Fibroblast of mammary gland (primary cell): ENCODE results near the gene NETO2.
"Not testable (repeated sequence)": the region's sequence is repeated elsewhere in the genome, so short reads cannot be mapped to it uniquely, and the experiment has no call there.

Experiments used
- DNase-seq: peaks from one replicate; pipeline ENCODE4 v3.0.0-alpha.2; 2010; ENCODE audit warnings: low read depth
- H3K4me3 ChIP-seq: 2 replicates; pipeline ENCODE4 v1.5.1; 2011; ENCODE audit warnings: low read depth, mild to moderate bottlenecking, low read length, moderate library complexity; ENCODE audit not compliant: control insufficient read depth
- TF ChIP-seq, protein P1 (sequence below): conservative IDR thresholded peaks from 2 replicates; pipeline ENCODE4 v1.5.1; 2011; ENCODE audit warnings: low read depth, low read length, inconsistent platforms; ENCODE audit not compliant: control insufficient read depth, insufficient read depth

The NETO2 gene

DNA sequence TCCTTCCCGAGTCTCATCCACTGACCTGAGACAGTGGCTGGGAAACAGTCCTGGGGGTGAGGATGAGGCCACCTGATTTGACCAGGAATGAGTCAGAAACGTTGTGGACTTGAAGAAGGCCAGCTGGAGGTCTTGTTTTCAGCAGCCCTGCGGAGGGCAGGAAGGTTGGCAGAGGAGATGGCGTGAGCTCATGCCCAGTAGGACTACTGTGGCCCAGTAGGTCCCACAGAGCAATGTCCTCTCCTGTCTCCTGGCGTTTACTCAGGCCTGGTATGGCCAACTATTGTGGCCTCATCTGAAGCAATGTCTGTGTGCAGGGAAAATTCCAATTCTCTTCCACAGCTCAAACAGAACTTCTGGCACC lies 86.1 kb downstream of the NETO2 start:
- H3K4me3 ChIP-seq, result no peak overlapping the region
- no peak for DNase-seq
- TF ChIP-seq, protein P1, sequence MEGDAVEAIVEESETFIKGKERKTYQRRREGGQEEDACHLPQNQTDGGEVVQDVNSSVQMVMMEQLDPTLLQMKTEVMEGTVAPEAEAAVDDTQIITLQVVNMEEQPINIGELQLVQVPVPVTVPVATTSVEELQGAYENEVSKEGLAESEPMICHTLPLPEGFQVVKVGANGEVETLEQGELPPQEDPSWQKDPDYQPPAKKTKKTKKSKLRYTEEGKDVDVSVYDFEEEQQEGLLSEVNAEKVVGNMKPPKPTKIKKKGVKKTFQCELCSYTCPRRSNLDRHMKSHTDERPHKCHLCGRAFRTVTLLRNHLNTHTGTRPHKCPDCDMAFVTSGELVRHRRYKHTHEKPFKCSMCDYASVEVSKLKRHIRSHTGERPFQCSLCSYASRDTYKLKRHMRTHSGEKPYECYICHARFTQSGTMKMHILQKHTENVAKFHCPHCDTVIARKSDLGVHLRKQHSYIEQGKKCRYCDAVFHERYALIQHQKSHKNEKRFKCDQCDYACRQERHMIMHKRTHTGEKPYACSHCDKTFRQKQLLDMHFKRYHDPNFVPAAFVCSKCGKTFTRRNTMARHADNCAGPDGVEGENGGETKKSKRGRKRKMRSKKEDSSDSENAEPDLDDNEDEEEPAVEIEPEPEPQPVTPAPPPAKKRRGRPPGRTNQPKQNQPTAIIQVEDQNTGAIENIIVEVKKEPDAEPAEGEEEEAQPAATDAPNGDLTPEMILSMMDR, result no peak

DNA sequence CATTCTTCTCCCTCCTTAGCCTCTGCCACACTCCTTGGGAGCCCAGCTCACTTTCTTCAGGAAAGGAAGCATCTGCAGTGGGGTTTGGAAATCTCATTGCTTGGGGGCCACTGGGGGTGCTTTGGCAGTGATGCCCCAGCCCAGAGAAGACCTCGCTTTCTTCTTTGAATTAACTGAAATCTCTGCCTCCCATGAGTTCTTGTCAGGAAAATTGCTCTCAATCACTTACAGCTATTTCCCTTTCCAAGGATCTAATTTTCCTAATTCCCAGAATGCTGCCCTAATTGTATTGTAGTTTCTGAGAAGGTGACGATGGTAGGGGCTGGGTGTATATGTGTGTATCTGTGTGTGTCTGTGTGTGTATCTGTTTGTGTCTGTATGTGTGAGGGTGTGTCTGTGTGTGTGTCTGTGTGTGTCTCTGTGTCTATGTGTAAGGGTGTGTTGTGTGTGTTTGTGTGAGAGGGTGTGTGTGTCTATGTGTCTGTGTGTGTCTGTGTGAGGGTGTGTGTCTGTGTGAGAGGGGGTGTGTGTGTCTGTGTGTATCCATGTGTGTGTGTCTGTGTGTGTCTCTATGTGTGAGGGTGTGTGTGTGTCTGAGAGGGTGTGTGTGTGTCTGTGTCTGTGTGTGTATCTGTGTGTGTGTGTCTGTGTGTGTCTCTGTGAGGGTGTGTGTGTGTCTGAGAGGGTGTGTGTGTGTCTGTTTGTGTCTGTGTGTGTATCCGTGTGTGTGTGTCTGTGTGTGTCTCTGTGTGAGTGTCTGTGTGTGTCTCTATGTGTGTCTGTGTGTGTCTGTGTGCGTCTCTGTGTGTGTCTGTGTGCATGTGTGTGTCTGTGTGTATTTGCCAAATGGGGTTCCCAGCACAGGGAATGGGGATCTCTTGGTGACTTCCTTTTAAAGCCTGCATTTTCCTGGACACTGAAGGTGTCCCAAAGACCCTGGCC lies 86.8 kb downstream of the NETO2 start:
- TF ChIP-seq, protein P1, result no peak
- H3K4me3 ChIP-seq, result no peak overlapping the region
- DNase-seq, result no peak

DNA sequence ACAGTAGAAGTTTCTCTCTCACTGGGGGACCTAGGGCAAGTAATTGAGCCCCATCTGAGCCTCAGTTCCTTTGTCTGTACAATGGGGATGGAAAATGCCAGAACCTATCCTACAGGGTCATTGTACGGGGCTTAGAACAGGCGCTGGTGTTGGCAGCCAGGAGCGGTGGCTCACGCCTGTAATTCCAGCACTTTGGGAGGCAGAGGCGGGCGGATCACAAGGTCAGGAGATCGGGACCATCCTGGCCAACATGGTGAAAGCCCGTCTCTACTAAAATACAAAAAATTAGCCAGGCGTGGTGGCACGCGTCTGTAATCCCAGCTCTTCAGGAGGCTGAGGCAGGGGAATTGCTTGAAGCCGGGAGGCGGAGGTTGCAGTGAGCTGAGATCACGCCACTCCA lies 87.7 kb downstream of the NETO2 start:
- not testable (repeated sequence) for H3K4me3 ChIP-seq, DNase-seq

DNA sequence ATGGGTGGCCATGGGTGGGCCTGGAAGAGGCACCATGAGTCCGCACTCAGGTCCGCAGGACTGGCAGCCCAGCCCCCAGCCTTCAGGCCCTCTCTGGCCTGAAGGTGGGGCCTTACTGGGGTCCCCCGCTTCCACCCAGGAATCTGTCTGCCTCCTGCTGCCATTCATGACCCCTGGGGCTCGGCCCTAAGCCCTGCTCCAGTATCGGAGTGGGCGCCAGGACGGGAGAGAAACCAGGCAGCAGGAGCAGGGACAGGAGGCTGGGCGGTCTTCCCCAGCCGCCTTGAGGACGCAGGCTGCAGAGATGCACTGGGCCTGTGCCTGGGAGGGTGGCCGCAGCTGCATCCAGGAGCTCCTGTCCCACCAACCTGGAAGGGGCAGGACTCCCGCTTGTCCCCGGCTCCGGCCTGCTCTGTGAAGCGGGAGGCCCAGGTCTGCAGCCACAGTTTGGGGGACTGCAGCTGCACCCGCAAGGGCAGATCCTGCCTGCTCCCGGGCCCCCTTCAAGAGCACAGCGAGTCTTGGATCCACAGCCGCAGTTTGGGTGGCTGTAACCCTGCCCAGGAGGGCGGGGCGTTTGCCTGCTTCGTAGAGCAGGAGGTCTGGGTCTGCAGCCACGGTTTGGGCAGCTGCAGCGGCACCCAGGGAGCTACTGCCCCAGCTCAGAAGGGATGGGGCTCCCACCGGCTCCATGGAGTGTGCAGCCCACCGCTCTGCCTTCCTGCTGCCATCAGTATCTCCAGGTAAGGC lies 88.4 kb downstream of the NETO2 start:
- TF ChIP-seq, protein P1, result no peak
- no peak overlapping the region for H3K4me3 ChIP-seq
- no peak for DNase-seq

DNA sequence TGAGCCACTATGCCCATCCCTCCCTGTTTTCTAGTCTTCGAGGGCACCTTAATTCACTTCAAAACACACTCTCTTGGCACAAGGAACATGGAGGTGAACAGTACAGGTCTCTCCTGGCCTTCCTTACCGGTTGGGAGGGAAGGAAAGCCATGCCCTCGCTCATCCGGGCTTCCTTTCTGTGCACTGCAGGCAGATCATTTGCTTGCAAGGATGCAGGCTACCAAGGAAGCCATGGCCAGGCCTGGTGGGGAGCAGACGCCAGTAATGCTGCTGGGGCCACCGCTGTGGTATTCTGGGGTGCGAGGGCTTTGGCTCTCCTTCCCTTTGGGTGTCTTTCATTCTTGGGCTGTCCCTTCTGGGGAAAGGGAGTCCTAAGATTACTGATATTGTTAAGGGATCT lies 89.4 kb downstream of the NETO2 start:
- no peak overlapping the region for H3K4me3 ChIP-seq
- TF ChIP-seq, protein P1, result no peak
- no peak for DNase-seq

DNA sequence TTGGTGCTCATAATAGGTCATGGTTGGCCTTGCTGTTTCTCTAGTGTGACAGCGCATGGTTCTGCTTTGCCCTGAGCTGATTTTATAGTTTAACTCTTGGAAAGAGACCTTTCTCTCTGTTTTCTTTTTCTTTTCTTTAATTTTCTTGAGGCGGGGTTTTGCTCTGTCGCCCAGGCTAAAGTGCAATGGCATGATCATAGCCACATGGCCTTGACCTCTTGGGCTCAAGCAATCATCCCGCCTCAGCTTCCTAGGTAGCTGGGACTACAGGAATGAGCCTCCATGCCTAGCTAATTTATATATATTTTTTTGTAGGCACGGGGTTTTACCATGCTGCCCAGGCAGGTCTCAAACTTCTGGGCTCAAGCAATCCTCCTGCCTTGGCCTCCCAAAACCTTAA lies 89.8 kb downstream of the NETO2 start:
- no peak for DNase-seq
- TF ChIP-seq, protein P1, result no peak
- no peak overlapping the region for H3K4me3 ChIP-seq
